GM12875 (cell line): ENCODE results near the gene SSBP2.

Experiments
- H3K4me3 ChIP-seq: one replicate; pipeline ENCODE4 v1.5.1; 2011; ENCODE audit warnings: low read depth, low read length, control low read depth
- CTCF ChIP-seq: IDR thresholded peaks from 2 replicates; pipeline ENCODE4 v1.5.1; 2011; ENCODE audit warnings: low read depth, mild to moderate bottlenecking, control low read depth, inconsistent platforms, low read length, moderate library complexity, borderline replicate concordance; ENCODE audit not compliant: insufficient read depth

The SSBP2 gene

GRCh38 chr5:81787474-81788242 lies 36.8 kb upstream of the SSBP2 start:
- no peak overlapping the region for H3K4me3 ChIP-seq
- TF ChIP-seq CTCF, result no peak

GRCh38 chr5:81786991-81787390 lies 36.1 kb upstream of the SSBP2 start:
- no peak for TF ChIP-seq CTCF
- H3K4me3 ChIP-seq, result no peak overlapping the region

- H3K4me3 ChIP-seq, result no peak overlapping the region
- no peak for TF ChIP-seq CTCF
Measured at GRCh38 chr5:81786496-81786895, 35.6 kb upstream of the SSBP2 start.

GRCh38 chr5:81785322-81785721 lies 34.4 kb upstream of the SSBP2 start:
- no peak overlapping the region for H3K4me3 ChIP-seq
- no peak for TF ChIP-seq CTCF

- H3K4me3 ChIP-seq, result no peak overlapping the region
- TF ChIP-seq CTCF, result no peak
Measured at GRCh38 chr5:81783401-81783800, 32.5 kb upstream of the SSBP2 start.

- H3K4me3 ChIP-seq, result no peak overlapping the region
- no peak for TF ChIP-seq CTCF
Measured at GRCh38 chr5:81782811-81783210, 31.9 kb upstream of the SSBP2 start.

GRCh38 chr5:81779916-81780266 lies 29.0 kb upstream of the SSBP2 start:
- no peak for TF ChIP-seq CTCF
- no peak overlapping the region for H3K4me3 ChIP-seq
